Measurements from ENCODE around the gene SPP1. TPM values are rescaled to one million over a fixed set of nuclear protein-coding genes. Genes with fewer than 3 reads are reported as not detected.

SPP1 gene
- total RNA-seq, 2 donors from 2014 or later: 0.31 to 8.8 TPM

GRCh38 chr4:88007304-88008121 is 32.0 kb downstream of the SPP1 start, which contains the start of gene PKD2:
TSS of gene PKD2 (plus strand) at chr4:88007635. CDS start at chr4:88007734, 99 bp downstream.
- peak; percentile 90 for DNase-seq
- WGBS, 2 experiments (ENCODE audit: insufficient coverage in 1 of 2, insufficient read length in 1 of 2): 0% methylated on average over 29 to 113 of the region's 116 CpGs
- H3K27me3 ChIP-seq (ENCODE audit: control insufficient read depth, insufficient read depth, low read length, poor library complexity, severe bottlenecking): no peaks in the 10 kb centered on the region
- Mint-ChIP-seq H3K9me3 (no peaks in the 10 kb centered on the region), H3K4me3 (peak within 1 kb of the TSS; percentile 76), H3K36me3 (ENCODE audit: low read depth) (no peaks in the 10 kb centered on the region), H3K27ac (peak within 1 kb of the TSS; percentile 78), H3K4me1 (peaks cover 26% of the 10 kb centered on the region), H3K27me3 (ENCODE audit: insufficient read depth) (peaks cover 25% of the 10 kb centered on the region)
- H3K4me3 ChIP-seq (ENCODE audit: low read length): peak within 1 kb of the TSS; percentile 89
- H3K36me3 ChIP-seq (ENCODE audit: control insufficient read depth, insufficient read depth, low read length): no peaks in the 10 kb centered on the region
- H3K4me1 ChIP-seq (ENCODE audit: control insufficient read depth, insufficient read depth, low read length): peaks cover 3% of the 10 kb centered on the region
- H3K9me3 ChIP-seq (ENCODE audit: control insufficient read depth, low read length): no peaks in the 10 kb centered on the region
- TF ChIP-seq CTCF (conservative IDR thresholded peaks at IDR 0.05): no peak
- H3K27ac ChIP-seq (ENCODE audit: low read depth, low read length): peak within 1 kb of the TSS; percentile 10
- peak within 1 kb of the TSS; percentile 38 for H3K9ac ChIP-seq (ENCODE audit: extremely low read depth, low read length, poor library complexity, severe bottlenecking)

GRCh38 chr4:88008122-88008742 is 32.7 kb downstream of the SPP1 start:
- Histone ChIP-seq H3K36me3 (ENCODE audit: control insufficient read depth, insufficient read depth, low read length) (no peaks in the 10 kb centered on the region), H3K9me3 (ENCODE audit: control insufficient read depth, low read length) (no peaks in the 10 kb centered on the region), H3K9ac (ENCODE audit: extremely low read depth, low read length, poor library complexity, severe bottlenecking) (peak overlapping the region; percentile 38), H3K4me1 (ENCODE audit: control insufficient read depth, insufficient read depth, low read length) (peaks cover 3% of the 10 kb centered on the region), H3K27me3 (ENCODE audit: control insufficient read depth, insufficient read depth, low read length, poor library complexity, severe bottlenecking) (no peaks in the 10 kb centered on the region), H3K27ac (ENCODE audit: low read depth, low read length) (no peak overlapping the region), H3K4me3 (ENCODE audit: low read length) (peak overlapping the region; percentile 89)
- Mint-ChIP-seq H3K36me3 (ENCODE audit: low read depth) (no peaks in the 10 kb centered on the region), H3K27ac (peak overlapping the region; percentile 78), H3K9me3 (no peaks in the 10 kb centered on the region), H3K27me3 (ENCODE audit: insufficient read depth) (peaks cover 25% of the 10 kb centered on the region), H3K4me1 (peaks cover 30% of the 10 kb centered on the region), H3K4me3 (peak overlapping the region; percentile 76)
- WGBS, 2 experiments (ENCODE audit: insufficient coverage in 1 of 2, insufficient read length in 1 of 2): 0% methylated on average over 10 to 51 of the region's 51 CpGs
- no peak for TF ChIP-seq CTCF (conservative IDR thresholded peaks at IDR 0.05)
- DNase-seq: peak; percentile 81

- H3K4me1 Mint-ChIP-seq: peaks cover 35% of the 10 kb centered on the region
- Histone ChIP-seq H3K9me3 (ENCODE audit: control insufficient read depth, low read length) (no peaks in the 10 kb centered on the region), H3K27ac (ENCODE audit: low read depth, low read length) (no peak overlapping the region), H3K4me1 (ENCODE audit: control insufficient read depth, insufficient read depth, low read length) (peaks cover 3% of the 10 kb centered on the region), H3K36me3 (ENCODE audit: control insufficient read depth, insufficient read depth, low read length) (no peaks in the 10 kb centered on the region), H3K9ac (ENCODE audit: extremely low read depth, low read length, poor library complexity, severe bottlenecking) (peak overlapping the region; percentile 38), H3K27me3 (ENCODE audit: control insufficient read depth, insufficient read depth, low read length, poor library complexity, severe bottlenecking) (no peaks in the 10 kb centered on the region), H3K4me3 (ENCODE audit: low read length) (peak overlapping the region; percentile 89)
- peak overlapping the region; percentile 76 for H3K4me3 Mint-ChIP-seq
- TF ChIP-seq CTCF (conservative IDR thresholded peaks at IDR 0.05): no peak
- H3K27ac Mint-ChIP-seq: peak overlapping the region; percentile 78
- peaks cover 24% of the 10 kb centered on the region for H3K27me3 Mint-ChIP-seq (ENCODE audit: insufficient read depth)
- H3K36me3 Mint-ChIP-seq (ENCODE audit: low read depth): no peaks in the 10 kb centered on the region
- 7 to 24% methylated on average over 3 of the region's 5 CpGs for WGBS, 2 experiments (ENCODE audit: insufficient coverage in 1 of 2, insufficient read length in 1 of 2)
- no peak for DNase-seq
- no peaks in the 10 kb centered on the region for H3K9me3 Mint-ChIP-seq
These were observed 33.2 kb downstream of the SPP1 start for GRCh38 chr4:88008743-88009171.

Measured in endodermal cell (in vitro differentiated cells).